ENCODE measurements around the gene ZDHHC14.

ZDHHC14 gene

GRCh38 chr6:157607317-157608109 is 226.5 kb downstream of the ZDHHC14 start:
- no peak for DNase-seq

GRCh38 chr6:157608221-157609075 is 227.5 kb downstream of the ZDHHC14 start:
- DNase-seq, result no peak

GRCh38 chr6:157609117-157609516 is 228.1 kb downstream of the ZDHHC14 start:
- no peak for DNase-seq

GRCh38 chr6:157609556-157609955 is 228.6 kb downstream of the ZDHHC14 start:
- DNase-seq, result no peak

- no peak for DNase-seq
Observed at GRCh38 chr6:157610451-157610999, 229.5 kb downstream of the ZDHHC14 start.

GRCh38 chr6:157611406-157611805 is 230.4 kb downstream of the ZDHHC14 start:
- DNase-seq, result no peak

GRCh38 chr6:157613011-157613522 is 232.1 kb downstream of the ZDHHC14 start:
- no peak for DNase-seq

GRCh38 chr6:157614026-157614568 is 233.1 kb downstream of the ZDHHC14 start:
- no peak for DNase-seq

GRCh38 chr6:157615420-157615769 is 234.4 kb downstream of the ZDHHC14 start:
- no peak for DNase-seq

- no peak for DNase-seq
Observed at GRCh38 chr6:157615951-157616350, 235.0 kb downstream of the ZDHHC14 start.

GRCh38 chr6:157620944-157621343 is 240.0 kb downstream of the ZDHHC14 start:
- no peak for DNase-seq

- no peak for DNase-seq
Observed at GRCh38 chr6:157621406-157621805, 240.4 kb downstream of the ZDHHC14 start.

GRCh38 chr6:157622427-157622826 is 241.4 kb downstream of the ZDHHC14 start:
- DNase-seq, result no peak

GRCh38 chr6:157625111-157625510 is 244.1 kb downstream of the ZDHHC14 start:
- no peak for DNase-seq

GRCh38 chr6:157625764-157626163 is 244.8 kb downstream of the ZDHHC14 start:
- no peak for DNase-seq

- no peak for DNase-seq
Observed at GRCh38 chr6:157627195-157627966, 246.4 kb downstream of the ZDHHC14 start.

- DNase-seq, result no peak
Observed at GRCh38 chr6:157628463-157628862, 247.5 kb downstream of the ZDHHC14 start.

- no peak for DNase-seq
Observed at GRCh38 chr6:157629220-157629619, 248.2 kb downstream of the ZDHHC14 start.

- no peak for DNase-seq
Observed at GRCh38 chr6:157630463-157631080, 249.6 kb downstream of the ZDHHC14 start.

- no peak for DNase-seq
Observed at GRCh38 chr6:157631412-157631811, 250.4 kb downstream of the ZDHHC14 start.

GRCh38 chr6:157631838-157632614 is 251.0 kb downstream of the ZDHHC14 start:
- no peak for DNase-seq

Data from NCI-H1092 (cell line).